ENCODE measurements around the gene PTGDS.

GRCh38 chr9:137009217-137009616 is 31.9 kb downstream of the PTGDS start:
- TF ChIP-seq EZH2 (IDR thresholded peaks at IDR 0.05; ENCODE audit: borderline replicate concordance, control insufficient read depth, low read depth, low read length) (no peak), KAT2A (conservative IDR thresholded peaks at IDR 0.05; ENCODE audit: control insufficient read depth, low read depth, low read length) (no peak)
